DOHH2 (cell line): ENCODE measurements around the gene RBM22.

Source experiments
- H3F3A ChIP-seq: fragments of 200-600 bp; sonication (generic), shearing (Covaris generic); 2 replicates; pipeline ENCODE4 v1.6.0; 2016; ENCODE audit warnings: antibody characterized with exemption, mild to moderate bottlenecking; ENCODE audit not compliant: control insufficient read depth, insufficient read depth
- H3K27ac ChIP-seq: fragments of 200-600 bp; sonication (generic); 2 replicates; pipeline ENCODE4 v1.5.1; 2014; ENCODE audit warnings: low read depth, mild to moderate bottlenecking, low read length, moderate library complexity
- H3K27me3 ChIP-seq: fragments of 200-600 bp; sonication (generic); 2 replicates; pipeline ENCODE4 v1.6.1; 2014; ENCODE audit warnings: mild to moderate bottlenecking, low read length, mixed read lengths; ENCODE audit not compliant: control insufficient read depth
- H3K36me3 ChIP-seq: fragments of 200-600 bp; sonication (generic); 2 replicates; pipeline ENCODE4 v1.6.1; 2014; ENCODE audit warnings: mild to moderate bottlenecking, low read length, moderate library complexity, mixed read lengths; ENCODE audit not compliant: control insufficient read depth
- H3K4me1 ChIP-seq: fragments of 200-600 bp; sonication (generic); 2 replicates; pipeline ENCODE4 v1.6.1; 2014; ENCODE audit warnings: mild to moderate bottlenecking, low read length, mixed read lengths; ENCODE audit not compliant: control insufficient read depth
- H3K4me2 ChIP-seq: fragments of 200-600 bp; sonication (generic); 2 replicates; pipeline ENCODE4 v1.6.0; 2014; ENCODE audit warnings: mild to moderate bottlenecking, low read length, moderate library complexity
- H3K4me3 ChIP-seq: fragments of 200-600 bp; sonication (generic); 2 replicates; pipeline ENCODE4 v1.5.1; 2014; ENCODE audit warnings: mild to moderate bottlenecking, low read length, mixed read lengths
- H3K79me2 ChIP-seq: fragments of 200-600 bp; sonication (generic); 2 replicates; pipeline ENCODE4 v1.6.1; 2014; ENCODE audit warnings: mild to moderate bottlenecking, low read length, mixed read lengths; ENCODE audit not compliant: control insufficient read depth
- H3K9me2 ChIP-seq: fragments of 200-600 bp; sonication (generic); replicated peaks from 2 replicates; pipeline ENCODE4 v1.6.1; 2014; ENCODE audit warnings: mild to moderate bottlenecking, low read length, mixed read lengths; ENCODE audit not compliant: control insufficient read depth
- H3K9me3 ChIP-seq: fragments of 200-600 bp; sonication (generic); 2 replicates; pipeline ENCODE4 v1.6.1; 2014; ENCODE audit warnings: antibody characterized with exemption, low read length, mixed read lengths; ENCODE audit not compliant: control insufficient read depth, insufficient read depth
- H4K20me1 ChIP-seq: fragments of 200-600 bp; sonication (generic); 2 replicates; pipeline ENCODE4 v1.6.0; 2014; ENCODE audit warnings: low read depth, mild to moderate bottlenecking, antibody characterized with exemption, low read length, moderate library complexity; ENCODE audit not compliant: control insufficient read depth, insufficient read depth
- CTCF ChIP-seq: fragments of 200-600 bp; sonication (generic); IDR thresholded peaks from one replicate; pipeline ENCODE4 v1.5.1; 2014; ENCODE audit warnings: antibody characterized with exemption, mild to moderate bottlenecking, low read depth, low read length; ENCODE audit not compliant: poor library complexity, severe bottlenecking
- EZH2phosphoT487 ChIP-seq: fragments of 200-600 bp; sonication (generic); IDR thresholded peaks from 2 replicates; pipeline ENCODE4 v1.6.1; 2017; ENCODE audit warnings: borderline replicate concordance, mild to moderate bottlenecking, antibody characterized with exemption, low read length, moderate library complexity, mixed read lengths

The RBM22 gene

GRCh38 chr5:150641824-150642566, 58.9 kb downstream of the RBM22 start:
- Histone ChIP-seq H3K27ac (no peak overlapping the region), H4K20me1 (no peaks in the 10 kb centered on the region)

GRCh38 chr5:150641006-150641570, 59.8 kb downstream of the RBM22 start:
- Histone ChIP-seq H3K27ac (no peak overlapping the region), H3K27me3 (peaks cover 40% of the 10 kb centered on the region), H3K4me1 (no peaks in the 10 kb centered on the region), H3K79me2 (no peaks in the 10 kb centered on the region), H4K20me1 (no peaks in the 10 kb centered on the region), H3F3A (no peaks in the 10 kb centered on the region), H3K9me3 (no peaks in the 10 kb centered on the region), H3K4me2 (no peak overlapping the region), H3K4me3 (no peak overlapping the region), H3K36me3 (no peaks in the 10 kb centered on the region), H3K9me2 (no peaks in the 10 kb centered on the region)
- TF ChIP-seq CTCF: no peak
- no peak for TF ChIP-seq EZH2phosphoT487

More at GRCh38 chr5:150641824-150642566, 58.9 kb downstream of the RBM22 start:
- no peaks in the 10 kb centered on the region for H3K9me3 ChIP-seq
- H3K9me2 ChIP-seq: no peaks in the 10 kb centered on the region
- no peaks in the 10 kb centered on the region for H3K4me1 ChIP-seq
- H3K79me2 ChIP-seq: no peaks in the 10 kb centered on the region
- no peak overlapping the region for H3K4me3 ChIP-seq
- no peak overlapping the region for H3K4me2 ChIP-seq
- no peaks in the 10 kb centered on the region for H3F3A ChIP-seq
- no peaks in the 10 kb centered on the region for H3K36me3 ChIP-seq
- no peak for TF ChIP-seq CTCF
- peaks cover 39% of the 10 kb centered on the region for H3K27me3 ChIP-seq
